ENCODE results near the gene SELENOI.

SELENOI gene

GRCh38 chr2:26345545-26346453 lies at the start of gene SELENOI:
TSS of gene SELENOI (plus strand) at chr2:26346143. CDS start at chr2:26346233, 90 bp downstream.
- peak; percentile 99 for DNase-seq (ENCODE audit: low read depth)
- TF ChIP-seq CTCF (IDR thresholded peaks at IDR 0.05; ENCODE audit: insufficient read depth, low read depth, low read length, missing control alignments) = no peak
- peak within 1 kb of the TSS; percentile 89 for H3K4me3 ChIP-seq (ENCODE audit: low read length)

GRCh38 chr2:26297061-26297460 lies 48.9 kb upstream of the SELENOI start:
- H3K4me3 ChIP-seq (ENCODE audit: low read length) = no peak overlapping the region
- DNase-seq (ENCODE audit: low read depth) = no peak
- TF ChIP-seq CTCF (IDR thresholded peaks at IDR 0.05; ENCODE audit: insufficient read depth, low read depth, low read length, missing control alignments) = no peak

GRCh38 chr2:26298286-26298637 lies 47.7 kb upstream of the SELENOI start:
- DNase-seq (ENCODE audit: low read depth) = no peak
- TF ChIP-seq CTCF (IDR thresholded peaks at IDR 0.05; ENCODE audit: insufficient read depth, low read depth, low read length, missing control alignments) = no peak
- H3K4me3 ChIP-seq (ENCODE audit: low read length) = peak overlapping the region; percentile 49

GRCh38 chr2:26298638-26299393 lies 47.1 kb upstream of the SELENOI start:
- no peak for TF ChIP-seq CTCF (IDR thresholded peaks at IDR 0.05; ENCODE audit: insufficient read depth, low read depth, low read length, missing control alignments)
- DNase-seq (ENCODE audit: low read depth) = peak; percentile 71
- peak overlapping the region; percentile 49 for H3K4me3 ChIP-seq (ENCODE audit: low read length)

GRCh38 chr2:26299471-26300101 lies 46.4 kb upstream of the SELENOI start:
- TF ChIP-seq CTCF (IDR thresholded peaks at IDR 0.05; ENCODE audit: insufficient read depth, low read depth, low read length, missing control alignments) = no peak
- DNase-seq (ENCODE audit: low read depth) = peak; percentile 60
- H3K4me3 ChIP-seq (ENCODE audit: low read length) = peak overlapping the region; percentile 49

GRCh38 chr2:26300234-26300925 lies 45.6 kb upstream of the SELENOI start:
- no peak for TF ChIP-seq CTCF (IDR thresholded peaks at IDR 0.05; ENCODE audit: insufficient read depth, low read depth, low read length, missing control alignments)
- peak; percentile 89 for DNase-seq (ENCODE audit: low read depth)
- H3K4me3 ChIP-seq (ENCODE audit: low read length) = peak overlapping the region; percentile 49

All from epithelial cell of esophagus (primary cell).